GM13976 (cell line): Measurements from ENCODE around the gene CMTM7.
"Not testable (repeated sequence)": the region's sequence is repeated elsewhere in the genome, so short reads cannot be mapped to it uniquely, and the experiment has no call there.

Experiments
- DNase-seq: peaks from one replicate; pipeline ENCODE4 v3.0.0; 2012; ENCODE audit warnings: low spot score
- CTCF ChIP-seq: IDR thresholded peaks from 2 replicates; pipeline ENCODE4 v1.5.1; 2012; ENCODE audit warnings: borderline replicate concordance, mild to moderate bottlenecking; ENCODE audit not compliant: insufficient read depth; ENCODE audit errors: extremely low read depth, missing control alignments, control extremely low read depth
- in situ Hi-C: fragments of 300-500 bp; cut with MboI; formaldehyde crosslinking; loops from one replicate; pipeline ENCODE4 v1.12.0; 2022; ENCODE audit warnings: low sequenced_read_pairs, mixed read lengths, inconsistent platforms; ENCODE audit not compliant: unreplicated experiment

The CMTM7 gene

GRCh38 chr3:32379831-32380500 is 11.7 kb upstream of the CMTM7 start:
- in situ Hi-C loops = no loop called here
- TF ChIP-seq CTCF = no peak
- DNase-seq = no peak

- in situ Hi-C loops = no loop called here
- TF ChIP-seq CTCF = no peak
- no peak for DNase-seq
Observed at GRCh38 chr3:32381922-32382321, 9.7 kb upstream of the CMTM7 start.

- in situ Hi-C loops = no loop called here
- TF ChIP-seq CTCF = no peak
- no peak for DNase-seq
Observed at GRCh38 chr3:32383136-32383711, 8.4 kb upstream of the CMTM7 start.

- TF ChIP-seq CTCF = no peak
- no peak for DNase-seq
- in situ Hi-C loops = no loop called here
Observed at GRCh38 chr3:32384938-32385337, 6.7 kb upstream of the CMTM7 start.

GRCh38 chr3:32387512-32387911 is 4.1 kb upstream of the CMTM7 start:
- in situ Hi-C loops = no loop called here
- no peak for TF ChIP-seq CTCF
- DNase-seq = no peak

- in situ Hi-C loops, DNase-seq: not testable (repeated sequence)
Observed at GRCh38 chr3:32389577-32389976, 2.1 kb upstream of the CMTM7 start.

GRCh38 chr3:32392536-32393302 is 1.1 kb downstream of the CMTM7 start:
- no peak for TF ChIP-seq CTCF
- in situ Hi-C loops = no loop called here
- DNase-seq = peak; percentile 37
